Activated CD8-positive, alpha-beta memory T cell treated with anti-CD3 and anti-CD28 coated beads for 36 hours (primary cell): ENCODE data around the gene PUS7. TPM values are rescaled to one million over a fixed set of nuclear protein-coding genes. Genes with fewer than 3 reads are reported as not detected.
"Not testable (repeated sequence)": the region's sequence is repeated elsewhere in the genome, so short reads cannot be mapped to it uniquely, and the experiment has no call there.

Source experiments
- CTCF ChIA-PET: fragments of 350-600 bp; sonication (Branson Sonifier 250); formaldehyde crosslinking; loops from one replicate; lab custom pipeline; 2021; ENCODE audit warnings: antibody characterized with exemption; lab: Charles Lee
- POLR2A ChIA-PET: fragments of 350-600 bp; sonication (Branson Sonifier 250); formaldehyde crosslinking; loops from one replicate; lab custom pipeline; 2021; ENCODE audit warnings: antibody characterized with exemption; lab: Charles Lee
- total RNA-seq, 2 experiments: library from RNA; stranded (reverse); gene quantifications; one replicate each; pipeline ENCODE4 v1.2.3, GENCODE V29; 2021

Gene PUS7
- total RNA-seq, 2 experiments from 2014 or later = 39.9 to 40.3 TPM

DNA sequence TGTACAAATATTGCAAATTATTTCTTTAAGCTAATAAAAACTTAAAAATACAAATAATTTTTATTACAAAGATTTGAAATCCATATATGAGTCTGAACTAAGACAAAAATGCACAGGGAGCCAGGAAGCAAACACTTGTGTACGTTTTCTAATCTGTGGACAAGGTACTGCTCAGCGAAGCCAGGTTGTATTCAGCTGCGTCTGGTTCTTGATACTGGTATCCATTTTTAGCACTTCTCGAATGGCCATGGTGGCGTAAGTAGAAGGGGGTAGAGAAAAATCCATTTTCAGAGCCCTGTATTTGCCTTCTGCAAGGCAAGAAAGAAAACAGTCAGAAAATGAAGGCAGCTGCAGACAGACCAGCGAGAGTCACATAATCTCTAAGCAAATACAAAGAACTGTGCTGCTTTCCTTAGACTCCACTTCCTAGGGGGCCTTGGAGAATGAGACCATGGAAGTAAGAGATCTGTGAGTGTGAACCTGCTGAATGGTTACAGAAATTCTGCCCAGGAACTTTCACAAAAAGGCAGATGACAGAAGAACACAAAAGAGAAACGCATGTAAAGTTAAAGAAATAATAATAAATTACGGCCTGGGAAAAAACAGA is 64.3 kb downstream of the PUS7 start:
- CTCF ChIA-PET = no interaction called here
- POLR2A ChIA-PET = no interaction called here

DNA sequence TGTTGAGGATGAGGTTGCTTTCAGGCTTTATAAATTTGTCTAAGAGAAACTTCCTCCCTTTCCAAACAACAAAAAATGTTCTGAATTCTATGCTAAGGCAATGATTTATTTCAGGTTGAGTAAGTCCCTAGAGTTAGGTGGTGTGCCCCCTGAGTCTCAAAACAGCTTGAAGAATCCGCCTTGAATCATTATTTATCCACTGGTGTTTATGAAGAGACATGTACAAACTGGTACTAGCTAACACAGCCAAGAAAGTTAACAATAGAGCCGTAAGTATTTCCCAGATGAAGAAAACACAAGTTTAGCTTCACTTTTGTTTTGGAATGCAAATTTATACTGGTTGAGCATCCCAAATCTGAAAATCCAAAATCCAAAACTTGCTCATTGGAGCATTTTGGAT is 67.2 kb downstream of the PUS7 start:
- ChIA-PET CTCF (interaction anchor here (0.6 kb wide), 1 partner anchor 56 kb away, joined by 3 read pairs; no protein-coding TSS in a partner anchor), POLR2A (no interaction called here)

DNA sequence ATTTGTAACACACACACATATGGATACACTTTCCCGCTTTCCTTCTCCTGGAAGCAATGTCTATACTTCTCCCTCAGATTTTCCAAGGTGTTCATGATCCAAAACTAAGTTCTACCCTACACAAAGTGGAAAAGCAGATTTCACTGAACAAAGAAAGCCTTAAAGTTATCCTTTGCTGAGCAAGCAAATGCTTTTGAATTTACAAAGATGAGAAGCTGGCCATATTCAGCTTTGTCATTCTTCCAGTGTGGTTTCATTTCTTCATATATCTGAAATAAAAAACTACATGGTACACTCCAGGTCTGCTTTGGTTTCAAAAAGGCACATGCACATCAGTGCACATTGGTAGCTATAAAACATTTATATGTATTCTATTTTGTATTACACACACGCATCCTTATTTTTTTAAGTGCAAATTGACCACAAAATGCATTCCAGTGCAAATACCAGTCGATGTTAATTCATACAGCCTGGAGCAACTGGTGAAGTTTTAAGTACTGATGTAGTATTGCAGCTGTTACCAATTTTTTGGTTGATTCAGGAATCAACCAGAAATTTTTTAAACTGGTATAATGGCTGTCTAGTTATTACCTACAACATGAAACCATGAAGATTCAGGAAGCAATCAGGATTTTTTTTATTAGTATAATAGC is 67.8 kb downstream of the PUS7 start:
- ChIA-PET POLR2A (no interaction called here), CTCF (interaction anchor here (0.6 kb wide), 1 partner anchor 57 kb away, joined by 3 read pairs; no protein-coding TSS in a partner anchor)

DNA sequence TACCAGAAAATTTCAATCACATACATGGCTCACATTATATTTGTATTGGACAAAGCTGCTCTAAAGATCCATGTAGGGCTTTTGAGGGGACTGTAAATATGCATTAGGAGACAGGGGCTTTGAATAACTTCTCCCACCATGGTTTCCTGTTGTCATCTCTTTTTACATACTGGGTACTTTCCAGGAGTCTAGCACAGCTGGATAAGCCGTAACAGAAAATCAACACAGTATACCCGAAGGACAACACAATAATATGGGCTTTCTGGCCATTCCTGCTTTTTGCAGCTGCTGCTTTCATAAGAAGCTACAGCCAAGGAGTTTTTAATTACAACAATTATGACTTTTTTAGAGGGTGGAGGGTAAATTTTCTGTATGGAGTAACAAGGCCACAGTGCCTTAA is 70.0 kb downstream of the PUS7 start:
- POLR2A ChIA-PET = no interaction called here
- CTCF ChIA-PET = no interaction called here

DNA sequence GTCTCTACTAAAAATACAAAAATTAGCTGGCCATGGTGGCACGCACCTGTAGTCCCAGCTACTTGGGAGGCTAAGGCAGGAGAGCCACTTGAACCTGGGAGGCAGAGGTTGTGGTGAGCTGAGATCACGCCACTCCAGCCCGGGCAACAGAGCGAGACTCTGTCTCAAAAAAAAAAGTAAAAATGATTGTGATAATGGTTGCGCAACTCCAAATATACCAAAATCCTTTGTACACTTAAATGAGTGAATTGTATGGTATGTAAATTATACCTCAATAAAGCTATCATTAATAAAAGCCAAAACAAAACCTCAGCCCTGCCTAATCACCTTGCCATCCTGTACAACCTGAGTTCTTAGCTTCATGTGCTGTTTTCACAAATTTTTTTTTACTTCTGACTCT is 71.2 kb downstream of the PUS7 start:
- POLR2A ChIA-PET, CTCF ChIA-PET: not testable (repeated sequence)

DNA sequence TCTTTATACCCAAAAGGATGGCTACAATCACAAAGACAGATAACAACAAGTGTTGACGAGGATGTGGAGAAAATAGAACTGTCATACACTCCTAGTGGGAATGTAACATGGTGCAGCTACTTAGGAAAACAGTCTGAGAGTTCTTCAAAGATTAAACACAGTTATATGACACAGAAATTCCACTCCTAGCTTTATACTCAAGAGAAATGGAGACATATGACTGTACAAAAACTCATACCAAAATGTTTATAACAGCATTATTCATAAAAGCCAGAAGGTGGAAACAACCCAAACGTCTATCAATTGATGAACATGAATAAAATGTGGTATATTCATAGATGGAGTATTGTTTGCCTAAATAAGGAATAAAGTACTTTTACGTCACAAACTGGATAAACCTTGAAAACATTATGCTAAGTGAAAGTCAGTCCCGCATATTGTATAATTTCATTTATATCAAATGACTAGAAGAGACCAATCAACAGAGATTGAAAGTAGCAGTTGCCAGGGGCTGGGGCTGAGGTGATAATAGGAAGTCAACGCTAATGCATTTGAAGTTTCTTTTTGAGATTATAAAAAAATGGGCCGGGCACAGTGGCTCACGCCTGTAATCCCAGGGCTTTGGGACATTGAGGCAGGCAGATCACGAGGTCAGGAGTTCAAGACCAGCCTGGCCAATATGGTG is 71.8 kb downstream of the PUS7 start:
- ChIA-PET POLR2A (interaction anchor here (0.8 kb wide), 1 partner anchor 63 kb away, joined by 3 read pairs; no protein-coding TSS in a partner anchor), CTCF (interaction anchor here (0.9 kb wide), 1 partner anchor 24 kb away, joined by 3 read pairs; no protein-coding TSS in a partner anchor)

DNA sequence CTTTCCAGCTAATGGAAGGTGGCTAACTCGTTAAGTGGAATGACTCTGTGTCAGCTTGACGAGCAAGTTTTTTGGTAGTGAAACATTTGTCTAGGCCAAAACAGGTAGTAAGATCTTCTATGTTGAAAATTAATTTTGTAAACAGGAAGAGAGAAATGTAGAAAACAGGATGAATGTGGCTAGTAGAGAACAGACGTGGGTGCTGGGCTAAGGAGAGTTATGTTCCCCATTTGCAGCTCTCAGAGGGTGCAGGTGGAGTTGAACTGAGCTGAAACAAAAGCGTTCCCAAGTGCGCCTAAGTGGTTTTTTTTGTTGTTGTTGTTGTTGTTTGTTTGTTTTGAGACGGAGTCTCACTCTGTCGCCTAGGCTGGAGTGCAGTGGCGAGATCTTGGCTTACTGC is 73.9 kb downstream of the PUS7 start:
- ChIA-PET POLR2A (interaction anchor here (0.7 kb wide), 1 partner anchor 31 kb away, joined by 3 read pairs; no protein-coding TSS in a partner anchor), CTCF (no interaction called here)

DNA sequence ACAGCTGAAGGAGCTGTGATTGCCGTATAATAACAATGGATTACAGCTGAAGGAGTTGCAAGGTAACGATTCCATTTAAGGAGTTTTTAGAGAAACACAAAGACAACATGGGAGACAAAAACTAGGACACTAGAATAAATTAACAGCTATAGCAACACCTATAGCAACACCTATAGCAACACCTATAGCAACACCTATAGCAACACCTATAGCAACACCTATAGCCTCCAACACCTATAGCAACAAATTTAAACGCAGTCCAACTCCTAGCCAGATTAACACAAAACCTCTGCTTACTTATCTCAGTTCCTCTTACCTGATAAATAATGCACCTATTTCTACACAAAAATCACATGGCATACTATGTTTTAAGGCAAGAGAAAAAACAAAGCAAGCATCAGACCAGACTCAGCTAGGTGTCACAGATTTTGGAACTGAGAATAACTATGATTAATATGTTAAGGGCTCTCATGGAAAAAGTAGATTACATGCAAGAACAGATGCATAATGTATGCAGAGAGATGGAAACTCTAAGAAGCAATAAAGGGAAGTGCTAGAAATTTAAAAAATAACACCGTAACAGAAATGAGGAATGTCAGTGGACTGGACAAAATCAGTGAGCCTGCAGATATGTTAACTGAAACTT is 77.6 kb downstream of the PUS7 start:
- ChIA-PET POLR2A (no interaction called here), CTCF (no interaction called here)

DNA sequence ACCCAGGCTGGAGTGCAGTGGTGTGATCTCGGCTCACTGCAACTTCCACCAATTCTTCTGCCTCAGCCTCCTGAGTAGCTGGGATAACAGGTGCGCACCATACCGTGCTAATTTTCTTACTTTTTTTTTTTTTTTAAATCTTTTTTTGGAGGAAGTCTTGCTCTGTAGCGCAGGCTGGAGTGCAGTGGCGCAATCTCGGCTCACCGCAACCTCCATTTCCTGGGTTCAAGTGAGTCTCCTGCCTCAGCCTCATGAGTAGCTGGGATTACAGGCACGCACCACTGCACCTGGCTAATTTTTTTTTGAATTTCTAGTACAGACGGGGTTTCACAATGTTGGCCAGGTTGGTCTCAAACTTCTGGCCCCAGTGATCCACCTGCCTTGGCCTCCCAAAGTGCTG is 79.9 kb downstream of the PUS7 start:
- CTCF ChIA-PET, POLR2A ChIA-PET: not testable (repeated sequence)

DNA sequence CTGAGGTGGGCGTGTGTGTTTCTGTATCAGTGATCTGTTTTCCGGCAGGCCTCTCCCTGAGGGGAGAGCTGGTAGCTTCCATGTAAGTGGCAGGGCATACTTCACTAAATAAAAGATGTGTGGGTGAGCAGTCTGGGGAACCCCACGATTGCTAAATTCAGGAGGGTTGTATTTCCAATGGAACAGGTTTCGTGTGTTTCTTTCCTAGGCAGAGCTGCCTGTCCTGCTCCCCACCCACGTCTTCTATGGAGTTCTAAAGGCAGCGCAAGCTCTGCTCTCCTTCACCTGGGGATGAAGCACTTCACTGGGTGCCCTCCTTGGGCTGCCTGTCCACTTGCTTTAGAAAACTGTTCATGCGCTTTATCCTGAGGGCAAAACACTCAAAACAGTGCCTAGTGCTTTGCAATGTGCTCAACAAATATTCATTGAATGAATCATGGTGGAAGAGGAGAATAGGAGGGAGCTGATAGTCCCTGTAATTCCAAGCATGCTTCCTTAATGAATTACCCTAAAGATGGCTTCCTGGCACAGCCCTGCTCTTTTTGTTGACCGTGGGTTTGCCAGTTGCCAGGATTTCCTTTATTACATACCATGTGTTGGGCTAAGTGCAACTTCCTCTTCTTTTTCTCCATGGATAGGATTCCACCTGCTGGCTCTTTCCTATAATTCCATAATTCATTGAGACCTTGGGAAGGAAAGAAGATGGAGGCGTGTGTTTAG is 82.7 kb downstream of the PUS7 start:
- ChIA-PET POLR2A (no interaction called here), CTCF (interaction anchor here (0.9 to 1.3 kb wide), 2 partner anchors 9 to 83 kb away, joined by 3 read pairs; no protein-coding TSS in a partner anchor)

DNA sequence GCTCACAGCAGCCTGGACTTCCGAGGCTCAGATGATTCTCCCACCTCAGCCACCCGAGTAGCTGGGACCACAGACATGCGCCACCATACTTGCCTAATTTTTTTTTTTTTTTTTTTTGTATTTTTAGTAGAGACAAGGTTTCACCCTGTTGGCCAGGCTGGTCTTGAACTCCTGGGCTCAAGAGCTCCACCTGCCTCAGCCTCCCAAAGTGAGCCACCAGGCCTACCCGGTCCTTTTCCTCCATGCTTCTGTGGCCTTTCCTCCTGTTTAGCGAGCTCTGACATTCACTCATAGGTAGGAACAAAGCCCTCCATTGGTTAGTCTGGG is 83.3 kb downstream of the PUS7 start:
- ChIA-PET CTCF (interaction anchor here (0.9 to 1.3 kb wide), 2 partner anchors 9 to 83 kb away, joined by 3 read pairs; no protein-coding TSS in a partner anchor), POLR2A (interaction anchor here (0.5 kb wide), 1 partner anchor 74 kb away, joined by 5 read pairs; no protein-coding TSS in a partner anchor)

DNA sequence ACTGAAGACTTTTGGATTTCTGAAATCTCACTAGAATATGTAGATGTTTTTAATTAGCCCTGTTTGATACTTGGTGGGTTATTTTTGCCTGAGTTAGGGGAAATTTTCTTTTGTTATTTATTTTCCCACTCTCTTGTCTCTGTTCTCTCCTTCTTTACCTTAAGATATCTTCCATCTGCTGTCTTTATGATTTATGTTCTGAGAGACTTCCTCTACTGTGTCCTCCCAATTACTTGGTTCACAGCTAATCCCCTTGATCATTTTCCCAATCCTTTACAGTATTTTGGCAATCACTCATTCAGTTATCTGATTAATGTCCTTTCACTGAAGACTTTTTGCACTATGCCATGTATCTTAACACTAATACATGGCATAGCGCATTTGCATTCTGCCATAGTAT is 83.8 kb downstream of the PUS7 start:
- ChIA-PET CTCF (interaction anchor here (1.3 kb wide), 1 partner anchor 82 kb away, joined by 3 read pairs; no protein-coding TSS in a partner anchor), POLR2A (interaction anchor here (0.5 kb wide), 1 partner anchor 73 kb away, joined by 5 read pairs; no protein-coding TSS in a partner anchor)

DNA sequence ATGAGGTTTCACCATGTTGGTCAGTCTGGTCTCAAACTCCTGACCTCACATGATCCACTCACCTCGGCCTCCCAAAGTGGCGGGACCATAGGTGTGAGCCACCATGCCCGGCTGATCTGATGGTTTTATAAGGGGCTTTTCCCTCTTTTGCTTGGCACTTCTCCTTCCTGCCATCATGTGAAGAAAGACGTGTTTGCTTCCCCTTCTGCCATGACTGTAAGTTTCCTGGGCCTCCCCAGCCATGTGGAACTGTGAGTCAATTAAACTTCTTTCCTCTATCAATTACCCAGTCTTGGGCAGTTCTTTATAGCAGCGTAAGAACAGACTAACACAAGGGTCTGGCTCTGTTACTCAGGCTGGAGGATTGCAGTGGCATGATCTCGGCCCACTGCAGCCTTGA is 84.7 kb downstream of the PUS7 start:
- POLR2A ChIA-PET, CTCF ChIA-PET: not testable (repeated sequence)

DNA sequence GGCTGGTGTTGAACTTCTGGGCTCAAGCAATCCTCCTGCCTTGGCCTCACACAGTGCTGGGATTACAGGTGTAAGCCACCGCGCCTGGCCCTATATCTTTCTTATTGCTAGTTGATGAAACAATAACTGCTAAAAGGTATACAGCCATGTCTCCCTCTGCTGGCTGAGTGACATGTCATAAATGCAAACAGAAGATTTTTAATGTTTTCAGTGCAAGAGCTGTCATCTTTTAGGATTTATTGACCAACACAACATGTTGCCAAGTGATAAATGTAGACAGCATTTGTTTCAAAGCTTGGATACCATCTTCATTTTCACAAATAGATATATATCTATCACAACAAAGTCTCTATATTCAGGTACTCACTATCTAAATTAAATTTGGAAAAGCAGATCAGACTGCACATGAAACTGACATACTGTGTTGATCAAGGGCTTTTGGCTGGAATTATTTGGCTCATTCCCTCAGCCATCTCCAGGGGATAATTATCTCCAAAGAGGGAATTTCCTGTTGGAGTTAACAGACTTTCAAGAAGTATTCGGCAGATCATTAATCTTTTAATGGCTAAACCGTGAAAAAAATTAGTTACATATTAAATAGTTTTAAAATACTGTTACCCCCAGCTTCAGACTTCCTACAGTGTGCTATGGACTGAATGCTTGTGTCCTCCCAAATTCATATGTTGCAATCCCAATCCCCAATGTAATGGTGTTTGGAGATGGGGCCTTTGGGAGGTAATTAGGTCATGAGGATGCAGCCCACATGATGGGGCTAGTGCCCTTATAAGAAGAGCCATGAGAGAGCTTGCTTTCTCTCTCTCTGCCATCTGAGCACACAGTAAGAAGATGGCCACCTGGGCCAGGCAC is 92.1 kb downstream of the PUS7 start:
- ChIA-PET CTCF (interaction anchor here (0.6 to 1.3 kb wide), 5 partner anchors 9 to 307 kb away, joined by 3 read pairs; partner anchors contain the start of gene SRPK2), POLR2A (no interaction called here)

DNA sequence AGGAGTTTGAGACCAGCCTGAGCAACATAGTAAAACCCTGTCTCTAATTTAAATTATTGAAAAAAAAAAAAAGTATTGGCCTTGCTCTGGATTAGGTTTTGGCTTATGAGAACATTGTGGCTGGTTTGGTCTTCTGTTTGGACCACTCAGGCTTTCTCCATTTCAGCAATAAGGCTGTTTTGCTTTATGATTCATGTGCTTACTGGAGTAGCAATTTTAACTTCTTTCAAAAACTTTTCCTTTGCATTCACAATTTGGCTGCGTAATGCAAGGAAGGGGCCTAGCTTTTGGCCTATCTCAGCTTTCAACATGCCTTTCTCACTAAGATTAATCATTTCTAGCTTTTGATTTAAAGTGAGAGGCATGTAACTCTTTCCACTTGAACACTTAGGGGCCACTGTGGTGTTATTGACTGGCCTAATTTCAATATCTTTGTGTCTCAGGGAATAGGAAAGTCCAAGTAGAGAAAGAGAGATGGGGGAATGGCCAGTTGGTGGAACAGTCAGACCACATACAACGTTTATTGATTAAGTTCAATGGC is 95.4 kb downstream of the PUS7 start:
- ChIA-PET CTCF (interaction anchor here (0.5 to 1.2 kb wide), 3 partner anchors 23 to 586 kb away, joined by 3 to 4 read pairs (median 3); no protein-coding TSS in a partner anchor), POLR2A (no interaction called here)

DNA sequence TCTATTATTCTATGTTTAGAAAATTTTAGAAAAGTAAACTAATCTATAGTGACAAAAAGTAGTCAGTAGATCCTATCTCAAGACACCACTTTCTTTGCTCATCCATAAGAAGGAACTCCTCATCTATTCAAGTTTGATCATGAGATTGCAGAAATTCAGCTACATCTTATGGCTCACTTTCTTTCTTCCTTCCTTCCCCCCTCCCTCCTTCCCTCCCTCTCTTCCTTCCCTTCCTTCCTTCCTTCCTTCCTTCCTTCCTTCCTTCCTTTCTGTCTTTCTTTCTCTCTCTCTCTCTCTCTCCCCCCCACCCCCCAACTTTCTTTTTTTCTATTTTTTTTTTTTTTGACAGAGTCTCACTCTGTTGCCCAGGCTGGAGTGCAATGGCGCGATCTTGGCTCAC is 98.1 kb downstream of the PUS7 start:
- POLR2A ChIA-PET = no interaction called here
- CTCF ChIA-PET = interaction anchor here (0.6 kb wide), 1 partner anchor 26 kb away, joined by 3 read pairs; no protein-coding TSS in a partner anchor

DNA sequence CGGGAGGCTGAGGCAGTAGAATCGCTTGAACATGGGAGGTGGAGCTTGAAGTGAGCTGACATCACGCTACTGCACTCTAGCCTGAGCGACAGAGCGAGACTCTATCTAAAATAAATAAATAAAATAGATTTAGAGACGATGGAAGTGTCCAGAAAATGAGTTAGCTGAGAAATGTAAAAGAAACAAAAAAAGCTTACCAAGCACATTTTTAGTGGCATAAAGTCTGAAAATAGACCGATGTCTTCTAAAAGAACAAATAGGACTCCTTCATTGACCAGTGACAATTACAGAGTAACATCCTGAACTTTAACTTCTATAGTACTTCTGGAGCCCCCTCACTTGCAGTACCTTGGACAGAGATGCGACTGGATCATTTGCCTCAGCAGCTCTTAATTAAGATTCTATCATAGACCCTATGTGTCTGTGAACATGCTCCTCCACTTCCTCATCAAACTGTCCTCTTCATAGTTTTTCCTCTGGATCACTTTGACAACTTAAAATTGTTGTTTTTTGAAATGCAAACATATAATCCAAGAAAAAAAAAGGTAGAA is 108.1 kb downstream of the PUS7 start:
- POLR2A ChIA-PET = no interaction called here
- CTCF ChIA-PET = no interaction called here
